IMR-90 (cell line): ENCODE measurements around the gene SLC25A31. TPM values are rescaled to one million over a fixed set of nuclear protein-coding genes. Genes with fewer than 3 reads are reported as not detected.

Source experiments
- ATAC-seq: fragments of 200-7000 bp; cut with Tn5 transposase; 2 replicates; pipeline ENCODE4 v1.9.1; 2020; ENCODE audit warnings: low read depth, mild to moderate bottlenecking, moderate library complexity
- BruUV-seq: library from RNA; stranded (reverse); fragments of 400-500 nt; replicated peaks from 2 replicates; lab custom pipeline; 2021; lab: Mats Ljungman, UMichigan
- CTCF ChIA-PET: fragments of 300-600 bp; formaldehyde crosslinking; extraction: SDS; loops from one replicate; lab custom pipeline; 2021; ENCODE audit warnings: antibody characterized with exemption; lab: Yijun Ruan, JAX
- POLR2A ChIA-PET: fragments of 300-600 bp; sonication (Branson Sonifier 250); formaldehyde crosslinking; loops from one replicate; lab custom pipeline; 2022; ENCODE audit warnings: antibody characterized with exemption; ENCODE audit not compliant: unreplicated experiment; lab: Charles Lee
- DNase-seq: peaks from one replicate; pipeline ENCODE4 v3.0.0; 2013
- H2AFZ ChIP-seq: replicated peaks from 2 replicates; pipeline ENCODE3; 2013; ENCODE audit warnings: low read length, mild to moderate bottlenecking; ENCODE audit not compliant: poor library complexity
- H2AK5ac ChIP-seq: 2 replicates; pipeline ENCODE4 v1.6.1; 2013; ENCODE audit warnings: low read depth, low read length, inconsistent platforms
- H2AK9ac ChIP-seq: replicated peaks from 2 replicates; pipeline ENCODE3; 2013; ENCODE audit warnings: mild to moderate bottlenecking, low read depth, low read length, moderate library complexity; ENCODE audit not compliant: poor library complexity
- H2BK120ac ChIP-seq: 2 replicates; pipeline ENCODE4 v1.6.1; 2013; ENCODE audit warnings: low read depth, low read length, inconsistent platforms
- H2BK15ac ChIP-seq: 3 replicates; pipeline ENCODE4 v1.6.1; 2013; ENCODE audit warnings: low read depth, low read length, inconsistent platforms
- H2BK20ac ChIP-seq: 2 replicates; pipeline ENCODE4 v1.6.1; 2013; ENCODE audit warnings: low read depth, mild to moderate bottlenecking, inconsistent platforms, low read length, moderate library complexity
- H2BK5ac ChIP-seq: 2 replicates; pipeline ENCODE4 v1.6.1; 2013; ENCODE audit warnings: mild to moderate bottlenecking, low read depth, low read length, inconsistent platforms; ENCODE audit not compliant: poor library complexity, severe bottlenecking
- H3K14ac ChIP-seq: replicated peaks from 2 replicates; pipeline ENCODE4 v1.6.1; 2013; ENCODE audit warnings: low read depth, low read length, inconsistent platforms
- H3K18ac ChIP-seq: 2 replicates; pipeline ENCODE4 v1.6.1; 2013; ENCODE audit warnings: low read depth, low read length, control low read depth
- H3K23ac ChIP-seq: 2 replicates; pipeline ENCODE4 v1.6.1; 2013; ENCODE audit warnings: low read depth, low read length, inconsistent platforms
- H3K27ac ChIP-seq: 2 replicates; pipeline ENCODE4 v1.5.1; 2013; ENCODE audit warnings: mild to moderate bottlenecking, control low read depth, low read length; ENCODE audit not compliant: insufficient read depth
- H3K27me3 ChIP-seq: 2 replicates; pipeline ENCODE4 v1.6.1; 2013; ENCODE audit warnings: low read length; ENCODE audit not compliant: control insufficient read depth, insufficient read depth
- H3K36me3 ChIP-seq: 2 replicates; pipeline ENCODE4 v1.6.1; 2013; ENCODE audit warnings: low read length, mixed read lengths; ENCODE audit not compliant: control insufficient read depth, insufficient read depth
- H3K4ac ChIP-seq: 2 replicates; pipeline ENCODE4 v1.6.1; 2013; ENCODE audit warnings: low read depth, low read length, inconsistent platforms
- H3K4me1 ChIP-seq: 2 replicates; pipeline ENCODE4 v1.6.1; 2013; ENCODE audit warnings: low read length, mixed read lengths; ENCODE audit not compliant: control insufficient read depth, insufficient read depth
- H3K4me2 ChIP-seq: 2 replicates; pipeline ENCODE4 v1.6.1; 2013; ENCODE audit warnings: low read depth, mild to moderate bottlenecking, control low read depth, low read length, moderate library complexity
- H3K4me3 ChIP-seq: 2 replicates; pipeline ENCODE4 v1.5.1; 2013; ENCODE audit warnings: low read depth, mild to moderate bottlenecking, control low read depth, low read length, moderate library complexity; ENCODE audit not compliant: insufficient read depth
- H3K56ac ChIP-seq: 2 replicates; pipeline ENCODE4 v1.6.1; 2013; ENCODE audit warnings: low read length, inconsistent platforms; ENCODE audit not compliant: insufficient read depth; ENCODE audit errors: extremely low read depth
- H3K79me1 ChIP-seq, 2 experiments: 2 replicates each; pipeline ENCODE4 v1.6.1; 2013; ENCODE audit warnings: low read length in 2 of 2, inconsistent platforms in 1 of 2, low read depth in 1 of 2
- H3K9ac ChIP-seq: 2 replicates; pipeline ENCODE4 v1.6.1; 2013; ENCODE audit warnings: low read depth, low read length, control low read depth
- H3K9me1 ChIP-seq: 2 replicates; pipeline ENCODE4 v1.6.1; 2013; ENCODE audit warnings: low read length, inconsistent platforms; ENCODE audit not compliant: insufficient read depth
- H3K9me3 ChIP-seq: 2 replicates; pipeline ENCODE4 v1.6.1; 2013; ENCODE audit warnings: low read length; ENCODE audit not compliant: control insufficient read depth, insufficient read depth
- H4K20me1 ChIP-seq: 2 replicates; pipeline ENCODE4 v1.6.1; 2013; ENCODE audit warnings: low read length, inconsistent platforms; ENCODE audit not compliant: insufficient read depth
- H4K5ac ChIP-seq: 2 replicates; pipeline ENCODE4 v1.6.1; 2013; ENCODE audit warnings: mild to moderate bottlenecking, low read depth, low read length, control low read depth
- H4K8ac ChIP-seq, 2 experiments: 2 replicates each; pipeline ENCODE4 v1.6.1; 2013; ENCODE audit warnings: low read depth in 2 of 2, low read length in 2 of 2, control low read depth in 1 of 2, inconsistent platforms in 1 of 2
- H4K91ac ChIP-seq: 2 replicates; pipeline ENCODE4 v1.6.1; 2013; ENCODE audit warnings: low read depth, low read length, inconsistent platforms; ENCODE audit not compliant: insufficient read depth
- BHLHE40 ChIP-seq: fragments of 150-350 bp; IDR thresholded peaks from 2 replicates; pipeline ENCODE4 v1.6.1; 2016; ENCODE audit warnings: mild to moderate bottlenecking, low read depth, low read length
- MAFK ChIP-seq: IDR thresholded peaks from 2 replicates; pipeline ENCODE4 v1.6.1; 2012; ENCODE audit warnings: low read depth, low read length, improper control_type of control experiment
- MAZ ChIP-seq: IDR thresholded peaks from 2 replicates; pipeline ENCODE4 v1.6.1; 2012; ENCODE audit warnings: low read depth, mild to moderate bottlenecking, low read length, improper control_type of control experiment, moderate library complexity, borderline replicate concordance
- NFE2L2 ChIP-seq: fragments of 150-350 bp; IDR thresholded peaks from 2 replicates; pipeline ENCODE4 v1.6.1; 2016; ENCODE audit warnings: low read depth, mild to moderate bottlenecking, low read length
- POLR2A ChIP-seq: IDR thresholded peaks from 2 replicates; pipeline ENCODE4 v1.6.1; 2012; ENCODE audit warnings: mild to moderate bottlenecking, low read depth, low read length
- RAD21 ChIP-seq: IDR thresholded peaks from 2 replicates; pipeline ENCODE4 v1.6.1; 2012; ENCODE audit warnings: low read length, improper control_type of control experiment
- RCOR1 ChIP-seq: IDR thresholded peaks from 2 replicates; pipeline ENCODE4 v1.6.1; 2012; ENCODE audit warnings: mild to moderate bottlenecking, low read length, improper control_type of control experiment; ENCODE audit not compliant: insufficient replicate concordance
- RFX5 ChIP-seq: IDR thresholded peaks from 2 replicates; pipeline ENCODE4 v1.8.0; 2012; ENCODE audit warnings: low read depth, mild to moderate bottlenecking, low read length, moderate library complexity
- WGBS, 2 experiments: methylation state at CpG; one replicate each; pipeline versions ENCODE4 v1.1.5 to v1.1.7; 2013; ENCODE audit warnings: missing lambda C conversion rate in 2 of 2; ENCODE audit not compliant: insufficient read length in 1 of 2; ENCODE audit errors: extremely low coverage in 2 of 2; 5-methylcytosine and 5-hydroxymethylcytosine counted together
- dilution Hi-C: fragments of 300-500 bp; cut with HindIII; formaldehyde crosslinking; loops from one replicate; pipeline ENCODE4 v1.14.3; 2018; ENCODE audit warnings: low sequenced_read_pairs; ENCODE audit not compliant: unreplicated experiment
- in situ Hi-C: fragments of 300-500 bp; cut with MboI; formaldehyde crosslinking; loops from 3 replicates; pipeline ENCODE4 v1.14.3; 2019; ENCODE audit warnings: low sequenced_read_pairs, inconsistent platforms, mixed read lengths
- intact Hi-C: fragments of 100-400 bp; cut with micrococcal nuclease; formaldehyde crosslinking; loops from 2 replicates; pipeline ENCODE4 v1.10.0; 2022
- polyA plus RNA-seq, 3 experiments: library from polyadenylated mRNA; depleted of rRNA; stranded (reverse); fragments of >200 nt; gene quantifications; 2 replicates each; pipeline ENCODE4 v1.2.3, GENCODE V29; 2012; ENCODE audit warnings: low replicate concordance in 1 of 3
- total RNA-seq: library from RNA; depleted of rRNA; stranded (reverse); fragments of >200 nt; gene quantifications from 2 replicates; pipeline ENCODE4 v1.2.3, GENCODE V29; 2012
- TF ChIP-seq, protein P1 (sequence below): fragments of 150-350 bp; IDR thresholded peaks from 2 replicates; pipeline ENCODE4 v1.6.1; 2016; ENCODE audit warnings: low read depth, mild to moderate bottlenecking, low read length, moderate library complexity, borderline replicate concordance
- TF ChIP-seq, protein P2 (sequence below): fragments of 150-350 bp; IDR thresholded peaks from 2 replicates; pipeline ENCODE4 v1.6.1; 2017; ENCODE audit warnings: mild to moderate bottlenecking, antibody characterized with exemption, low read length, low read depth
- TF ChIP-seq, protein P3 (sequence below): conservative IDR thresholded peaks from 2 replicates; pipeline ENCODE4 v1.5.1; 2012; ENCODE audit warnings: mild to moderate bottlenecking, low read depth, low read length, improper control_type of control experiment

SLC25A31 gene
- total and polyA plus RNA-seq, 2 of the 4 experiments (the other 2 are of a cell fraction) = not detected

GRCh38 chr4:127737295-127737694, 7.1 kb downstream of the SLC25A31 start:
- H3K9me3 ChIP-seq = peaks cover 5% of the 10 kb centered on the region; the same call in 1 of the 2 replicates
- intact Hi-C loops (no loop called here), dilution Hi-C loops (no loop called here), in situ Hi-C loops (no loop called here)
- no peak overlapping the region for H2BK5ac ChIP-seq
- no peaks in the 10 kb centered on the region; the same call in 1 of the 2 replicates for H3K4me1 ChIP-seq
- CTCF ChIA-PET = no interaction called here
- no peak overlapping the region for H3K4ac ChIP-seq
- H3K4me3 ChIP-seq = no peak overlapping the region
- H3K56ac ChIP-seq = no peak overlapping the region
- ATAC-seq (no peak), DNase-seq (no peak)
- no peak overlapping the region for H2AK9ac ChIP-seq
- H4K5ac ChIP-seq = no peak overlapping the region
- H4K8ac ChIP-seq = no peak overlapping the region
- H3K79me1 ChIP-seq = no peaks in the 10 kb centered on the region
- H3K27me3 ChIP-seq = peaks cover 4% of the 10 kb centered on the region
- no peaks in the 10 kb centered on the region for H3K36me3 ChIP-seq
- H3K9me1 ChIP-seq = no peaks in the 10 kb centered on the region
- BruUV-seq = no TSS peak
- no peak overlapping the region for H3K23ac ChIP-seq
- no peak overlapping the region for H3K14ac ChIP-seq
- no peak overlapping the region for H2AK5ac ChIP-seq
- H4K91ac ChIP-seq = no peak overlapping the region
- H2AFZ ChIP-seq = no peak overlapping the region
- POLR2A ChIA-PET = no interaction called here
- TF ChIP-seq MAZ = no peak
- no peak for TF ChIP-seq RAD21
- TF ChIP-seq BHLHE40 = no peak
- TF ChIP-seq, protein P1, sequence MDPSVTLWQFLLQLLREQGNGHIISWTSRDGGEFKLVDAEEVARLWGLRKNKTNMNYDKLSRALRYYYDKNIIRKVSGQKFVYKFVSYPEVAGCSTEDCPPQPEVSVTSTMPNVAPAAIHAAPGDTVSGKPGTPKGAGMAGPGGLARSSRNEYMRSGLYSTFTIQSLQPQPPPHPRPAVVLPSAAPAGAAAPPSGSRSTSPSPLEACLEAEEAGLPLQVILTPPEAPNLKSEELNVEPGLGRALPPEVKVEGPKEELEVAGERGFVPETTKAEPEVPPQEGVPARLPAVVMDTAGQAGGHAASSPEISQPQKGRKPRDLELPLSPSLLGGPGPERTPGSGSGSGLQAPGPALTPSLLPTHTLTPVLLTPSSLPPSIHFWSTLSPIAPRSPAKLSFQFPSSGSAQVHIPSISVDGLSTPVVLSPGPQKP = no peak
- TF ChIP-seq POLR2A = no peak
- no peak for TF ChIP-seq MAFK
- TF ChIP-seq, protein P2, sequence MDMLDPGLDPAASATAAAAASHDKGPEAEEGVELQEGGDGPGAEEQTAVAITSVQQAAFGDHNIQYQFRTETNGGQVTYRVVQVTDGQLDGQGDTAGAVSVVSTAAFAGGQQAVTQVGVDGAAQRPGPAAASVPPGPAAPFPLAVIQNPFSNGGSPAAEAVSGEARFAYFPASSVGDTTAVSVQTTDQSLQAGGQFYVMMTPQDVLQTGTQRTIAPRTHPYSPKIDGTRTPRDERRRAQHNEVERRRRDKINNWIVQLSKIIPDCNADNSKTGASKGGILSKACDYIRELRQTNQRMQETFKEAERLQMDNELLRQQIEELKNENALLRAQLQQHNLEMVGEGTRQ = no peak
- no peak for TF ChIP-seq NFE2L2
- TF ChIP-seq RCOR1 = no peak
- TF ChIP-seq, protein P3, sequence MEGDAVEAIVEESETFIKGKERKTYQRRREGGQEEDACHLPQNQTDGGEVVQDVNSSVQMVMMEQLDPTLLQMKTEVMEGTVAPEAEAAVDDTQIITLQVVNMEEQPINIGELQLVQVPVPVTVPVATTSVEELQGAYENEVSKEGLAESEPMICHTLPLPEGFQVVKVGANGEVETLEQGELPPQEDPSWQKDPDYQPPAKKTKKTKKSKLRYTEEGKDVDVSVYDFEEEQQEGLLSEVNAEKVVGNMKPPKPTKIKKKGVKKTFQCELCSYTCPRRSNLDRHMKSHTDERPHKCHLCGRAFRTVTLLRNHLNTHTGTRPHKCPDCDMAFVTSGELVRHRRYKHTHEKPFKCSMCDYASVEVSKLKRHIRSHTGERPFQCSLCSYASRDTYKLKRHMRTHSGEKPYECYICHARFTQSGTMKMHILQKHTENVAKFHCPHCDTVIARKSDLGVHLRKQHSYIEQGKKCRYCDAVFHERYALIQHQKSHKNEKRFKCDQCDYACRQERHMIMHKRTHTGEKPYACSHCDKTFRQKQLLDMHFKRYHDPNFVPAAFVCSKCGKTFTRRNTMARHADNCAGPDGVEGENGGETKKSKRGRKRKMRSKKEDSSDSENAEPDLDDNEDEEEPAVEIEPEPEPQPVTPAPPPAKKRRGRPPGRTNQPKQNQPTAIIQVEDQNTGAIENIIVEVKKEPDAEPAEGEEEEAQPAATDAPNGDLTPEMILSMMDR = no peak
- TF ChIP-seq RFX5 = no peak
- no peak overlapping the region for H2BK120ac ChIP-seq
- no peak overlapping the region for H2BK20ac ChIP-seq
- H3K9ac ChIP-seq = no peak overlapping the region
- H3K18ac ChIP-seq = no peak overlapping the region
- no peak overlapping the region for H3K27ac ChIP-seq
- WGBS, 2 experiments = no CpG with 5 or more reads among the region's 4 CpGs
- no peak overlapping the region for H2BK15ac ChIP-seq
- H3K4me2 ChIP-seq = no peak overlapping the region
- H4K20me1 ChIP-seq = no peaks in the 10 kb centered on the region
